SIG-M5 (cell line): ENCODE measurements around the gene NUP153.
"Not testable (repeated sequence)": the region's sequence is repeated elsewhere in the genome, so short reads cannot be mapped to it uniquely, and the experiment has no call there.

Source experiments
- DNase-seq: peaks from one replicate; lab custom pipeline; 2025; lab: John Stamatoyannopoulos, UW

The NUP153 gene

GRCh38 chr6:17601386-17601703 lies 105.4 kb downstream of the NUP153 start:
- DNase-seq, result no peak

GRCh38 chr6:17600527-17601385 lies 106.0 kb downstream of the NUP153 start:
- DNase-seq, result no peak

DNA sequence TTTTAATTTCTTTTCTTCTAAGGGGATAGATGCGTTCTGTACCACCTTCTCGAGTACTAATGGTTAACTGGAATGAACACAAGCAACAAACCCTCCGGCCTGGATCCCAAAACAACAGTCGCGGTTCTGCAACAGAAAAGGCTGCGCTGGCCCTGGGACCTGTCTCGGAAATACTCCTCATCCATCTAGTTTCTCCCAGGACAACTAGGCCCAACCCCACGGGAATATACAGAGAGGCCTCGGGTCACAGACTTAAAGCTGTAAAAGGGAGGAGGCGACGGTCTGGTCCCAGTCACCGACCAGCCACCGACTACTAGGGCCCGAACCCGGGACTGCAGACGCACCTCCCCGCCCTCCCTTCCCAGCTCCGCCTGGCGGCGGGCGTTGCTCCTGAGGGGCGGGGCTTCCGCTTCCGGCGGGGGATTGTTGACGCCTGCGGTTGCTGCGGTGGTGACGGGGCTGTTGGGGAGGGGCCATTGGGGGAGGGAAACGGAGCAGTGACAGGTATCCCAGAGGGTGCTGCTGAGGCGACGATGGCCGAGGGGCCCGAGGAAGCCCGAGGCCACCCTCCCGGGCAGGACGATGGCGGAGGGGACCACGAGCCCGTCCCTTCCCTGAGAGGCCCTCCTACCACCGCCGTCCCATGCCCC lies 106.7 kb downstream of the NUP153 start, which contains the start of gene FAM8A1:
TSS of gene FAM8A1 (plus strand) at position 426 of the 650 bp plus-strand sequence. CDS start at position 534, 108 bp downstream.
- no peak for DNase-seq

DNA sequence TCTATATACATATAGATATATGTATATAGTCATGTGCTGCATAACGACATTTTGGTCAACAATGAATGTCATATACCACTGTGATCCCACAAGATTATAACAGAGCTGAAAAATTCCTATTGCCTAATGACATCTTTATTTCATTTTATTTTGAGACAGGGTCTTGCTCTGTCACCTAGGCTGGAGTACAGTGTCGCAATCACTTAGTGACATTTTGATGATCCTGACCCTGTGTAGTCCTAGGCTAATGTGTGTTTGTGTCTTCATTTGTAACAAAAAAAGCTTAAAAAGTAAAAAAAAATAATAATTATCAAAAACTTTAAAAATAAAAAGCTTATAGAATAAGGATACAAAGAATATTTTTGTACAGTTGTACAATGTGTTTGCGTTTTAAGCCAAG lies 110.6 kb downstream of the NUP153 start:
- DNase-seq, result no peak

- no peak for DNase-seq
Measured at GRCh38 chr6:17593246-17593645, 113.5 kb downstream of the NUP153 start.

DNA sequence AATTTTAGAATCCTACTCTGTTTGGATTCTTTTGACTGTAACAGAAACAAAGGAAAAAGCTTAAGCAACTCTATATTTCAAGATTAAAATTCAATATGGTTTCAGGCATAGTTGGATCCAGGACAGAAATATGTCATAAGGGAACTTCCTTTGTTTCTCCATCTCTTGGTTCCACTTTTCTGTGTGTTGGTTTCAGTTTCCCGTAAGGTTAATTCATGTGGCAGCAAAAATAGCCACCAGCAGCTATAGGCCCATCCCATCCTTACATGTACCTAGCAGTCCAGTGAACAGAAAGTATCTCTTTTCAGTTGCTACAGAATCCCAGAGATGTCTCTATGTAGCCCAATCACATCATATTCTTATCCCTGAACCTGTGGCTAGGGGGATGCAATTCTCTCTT lies 115.4 kb downstream of the NUP153 start:
- DNase-seq, result no peak

DNA sequence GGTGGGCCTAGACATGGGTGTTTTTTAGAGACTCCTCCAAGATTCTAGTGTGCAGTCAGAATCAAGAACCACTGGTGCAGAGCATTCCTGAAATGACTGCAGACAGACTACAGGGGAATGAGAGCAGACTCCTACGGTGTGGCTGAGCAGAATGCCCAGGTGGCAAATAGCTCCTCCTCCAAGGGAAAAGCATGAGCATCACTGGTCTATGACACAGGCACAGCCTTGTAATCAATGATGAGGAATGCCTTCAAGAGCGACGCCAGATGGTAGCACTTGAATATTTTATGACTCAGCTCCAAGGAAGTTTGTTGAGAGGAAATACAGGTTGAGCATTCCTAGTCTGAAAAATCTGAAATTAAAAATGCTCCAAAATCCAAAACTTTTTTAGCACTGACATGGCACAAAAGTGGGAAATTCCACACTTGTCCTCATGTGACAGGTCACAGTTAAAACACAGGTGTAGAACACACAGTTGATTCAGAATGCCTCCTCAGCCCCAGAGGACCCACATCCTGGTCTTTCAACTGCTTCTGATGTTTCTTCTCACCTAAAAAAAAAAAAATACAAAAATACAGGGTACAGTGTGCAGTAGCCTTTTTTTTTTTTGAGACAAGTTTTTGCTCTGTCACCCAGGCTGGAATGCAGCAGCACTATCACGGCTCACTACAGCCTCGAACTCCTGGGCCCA lies 117.2 kb downstream of the NUP153 start:
- DNase-seq, result no peak

DNA sequence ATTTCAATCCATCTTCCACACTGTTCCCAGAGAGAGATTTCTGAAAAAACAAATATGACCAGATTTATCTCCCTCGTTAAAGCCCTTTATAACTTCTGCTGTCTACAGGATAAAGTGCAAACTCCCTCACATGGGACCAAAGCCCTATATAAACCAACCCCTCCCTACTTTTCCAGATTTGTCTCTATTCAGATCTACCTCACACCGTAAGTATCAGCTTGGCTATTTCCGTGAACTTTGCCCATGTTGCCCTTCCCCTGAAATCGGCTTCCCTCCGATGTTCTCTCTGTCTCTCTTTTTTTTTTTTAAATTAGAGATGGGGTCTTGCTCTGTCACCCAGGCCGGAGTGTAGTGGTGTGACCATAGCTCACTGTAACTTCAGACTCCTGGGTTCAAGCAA lies 118.7 kb downstream of the NUP153 start:
- DNase-seq, result no peak

DNA sequence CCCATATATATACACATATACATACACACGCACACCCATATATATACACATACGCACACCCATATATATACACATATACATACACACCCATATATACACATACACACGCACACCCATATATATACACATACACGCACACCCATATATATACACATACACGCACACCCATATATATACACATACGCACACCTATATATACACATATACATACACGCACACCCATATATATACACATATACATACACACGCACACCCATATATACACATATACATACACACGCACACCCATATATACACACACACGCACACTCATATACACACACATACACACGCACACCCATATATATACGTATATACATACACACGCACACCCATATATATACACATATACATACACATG lies 120.1 kb downstream of the NUP153 start:
- not testable (repeated sequence) for DNase-seq

- no peak for DNase-seq
Measured at GRCh38 chr6:17585766-17586490, 120.8 kb downstream of the NUP153 start.

DNA sequence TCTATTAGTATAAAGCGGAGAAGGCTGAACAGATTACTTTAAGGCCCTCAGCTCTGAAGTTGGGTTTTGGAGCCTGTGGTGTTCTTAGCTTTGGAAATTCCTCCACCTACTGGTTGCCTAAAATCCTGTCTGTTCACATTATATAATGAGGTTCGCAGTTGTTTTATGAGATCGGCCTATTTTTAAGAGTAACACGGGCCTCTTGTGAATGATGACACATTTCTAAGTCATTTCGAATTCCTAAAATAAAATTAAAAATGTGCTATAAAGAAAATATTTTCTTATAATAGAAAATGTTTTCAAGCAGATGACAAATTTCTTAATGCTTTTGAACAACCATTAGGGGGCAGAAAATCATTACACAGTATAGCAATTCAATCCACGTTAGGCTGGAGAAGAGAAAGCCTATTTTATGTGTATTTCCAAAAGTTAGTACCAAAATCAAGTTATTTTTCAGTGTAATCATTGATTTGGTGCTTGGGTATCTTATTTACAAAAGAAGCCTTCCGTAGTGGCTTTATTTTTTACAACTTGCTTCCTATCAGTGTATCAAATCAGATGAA lies 122.4 kb downstream of the NUP153 start:
- no peak for DNase-seq

DNA sequence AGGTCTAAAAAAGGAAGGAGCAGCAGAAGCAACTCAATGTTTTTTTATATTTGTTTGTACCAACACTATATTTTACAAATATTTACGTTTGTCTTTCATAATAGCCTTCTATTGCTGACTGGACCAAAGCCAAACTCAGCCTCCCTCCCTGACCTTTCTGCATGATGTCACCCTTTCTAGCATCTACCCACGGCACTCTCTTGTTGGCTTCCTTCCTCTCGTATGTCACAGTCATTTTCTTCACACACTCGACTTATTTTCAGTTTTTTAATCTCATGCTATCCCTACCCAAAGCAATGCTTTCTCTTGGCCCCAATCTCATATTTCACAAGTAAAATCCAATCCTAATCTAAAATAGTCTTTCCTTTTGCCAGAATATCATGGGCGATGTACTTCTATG lies 122.9 kb downstream of the NUP153 start:
- no peak for DNase-seq

GRCh38 chr6:17581282-17581681 lies 125.4 kb downstream of the NUP153 start:
- DNase-seq, result not testable (repeated sequence)

DNA sequence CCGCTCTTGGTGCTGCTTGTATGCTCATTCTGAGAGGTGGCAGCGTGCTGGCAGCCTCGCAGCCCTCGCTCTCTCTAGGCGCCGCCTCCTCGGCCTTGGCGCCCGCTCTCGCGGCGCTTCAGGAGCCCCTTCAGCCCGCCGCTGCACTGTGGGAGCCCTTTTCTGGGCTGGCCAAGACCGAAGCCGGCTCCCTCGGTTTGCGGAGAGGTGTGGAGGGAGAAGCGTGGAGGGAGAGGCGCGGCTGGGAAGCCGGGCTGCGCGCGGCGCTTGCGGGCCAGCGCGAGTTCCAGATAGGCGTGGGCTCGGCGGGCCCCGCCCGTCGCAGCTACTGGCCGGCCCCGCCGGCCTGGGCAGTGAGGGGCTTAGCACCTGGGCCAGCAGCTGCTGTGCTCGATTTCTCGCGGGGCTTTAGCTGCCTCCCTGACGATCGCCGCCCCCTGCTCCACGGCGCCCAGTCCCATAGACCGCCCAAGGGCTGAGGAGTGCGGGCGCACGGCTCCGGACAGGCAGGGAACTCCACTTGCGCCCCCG lies 126.1 kb downstream of the NUP153 start:
- DNase-seq, result no peak

GRCh38 chr6:17577059-17577458 lies 129.7 kb downstream of the NUP153 start:
- no peak for DNase-seq

GRCh38 chr6:17574866-17575560 lies 131.7 kb downstream of the NUP153 start:
- no peak for DNase-seq

GRCh38 chr6:17565399-17565798 lies 141.3 kb downstream of the NUP153 start:
- DNase-seq, result no peak
